Caco-2 (cell line): ENCODE results near the gene EXT2. TPM values are rescaled to one million over a fixed set of nuclear protein-coding genes. Genes with fewer than 3 reads are reported as not detected.

ENCODE experiments used
- BruUV-seq: library from RNA; stranded (reverse); fragments of 400-500 nt; replicated peaks from 2 replicates; lab custom pipeline; 2021; lab: Mats Ljungman, UMichigan
- CTCF ChIA-PET: fragments of 300-600 bp; sonication (Branson Sonifier 250); formaldehyde crosslinking; loops from one replicate; lab custom pipeline; 2022; ENCODE audit warnings: antibody characterized with exemption; lab: Charles Lee
- POLR2A ChIA-PET: fragments of 300-600 bp; sonication (Branson Sonifier 250); formaldehyde crosslinking; loops from one replicate; lab custom pipeline; 2022; ENCODE audit warnings: antibody characterized with exemption; lab: Charles Lee
- DNase-seq, 2 experiments: peaks; one replicate each; pipeline versions ENCODE4 v3.0.0 to v3.0.0-alpha.2; 2020 to 2022
- H3K27me3 ChIP-seq: replicated peaks from 2 replicates; pipeline ENCODE4 v1.6.0; 2011; ENCODE audit warnings: low read length; ENCODE audit not compliant: control insufficient read depth, insufficient read depth
- H3K36me3 ChIP-seq: 2 replicates; pipeline ENCODE4 v1.5.1; 2011; ENCODE audit warnings: low read length; ENCODE audit not compliant: control insufficient read depth, insufficient read depth
- H3K4me1 ChIP-seq: fragments of 250-450 bp; sonication (Bioruptor Pico); 2 replicates; pipeline ENCODE4 v1.5.1; 2020; ENCODE audit warnings: mild to moderate bottlenecking
- H3K4me3 ChIP-seq: 2 replicates; pipeline ENCODE4 v1.5.1; 2011; ENCODE audit warnings: low read depth, mild to moderate bottlenecking, control low read depth, low read length
- H3K9me3 ChIP-seq: fragments of 250-450 bp; sonication (Bioruptor Pico); 2 replicates; pipeline ENCODE4 v1.5.1; 2020; ENCODE audit warnings: mild to moderate bottlenecking, moderate library complexity
- H3K27ac Mint-ChIP-seq: one replicate; pipeline ENCODE4 v1.8.0; 2022; ENCODE audit warnings: mixed read lengths; ENCODE audit not compliant: unreplicated experiment
- H3K27me3 Mint-ChIP-seq: one replicate; pipeline ENCODE4 v1.8.0; 2022; ENCODE audit warnings: mixed read lengths; ENCODE audit not compliant: insufficient read depth, unreplicated experiment
- H3K36me3 Mint-ChIP-seq: one replicate; pipeline ENCODE4 v1.8.0; 2022; ENCODE audit warnings: mild to moderate bottlenecking, mixed read lengths; ENCODE audit not compliant: insufficient read depth, unreplicated experiment
- H3K4me1 Mint-ChIP-seq: one replicate; pipeline ENCODE4 v1.8.0; 2022; ENCODE audit warnings: low read depth, mixed read lengths; ENCODE audit not compliant: unreplicated experiment
- H3K4me3 Mint-ChIP-seq: one replicate; pipeline ENCODE4 v1.8.0; 2022; ENCODE audit warnings: mild to moderate bottlenecking, moderate library complexity, mixed read lengths; ENCODE audit not compliant: unreplicated experiment
- H3K9me3 Mint-ChIP-seq: one replicate; pipeline ENCODE4 v1.8.0; 2022; ENCODE audit warnings: mixed read lengths; ENCODE audit not compliant: unreplicated experiment
- CTCF ChIP-seq, 2 experiments: fragments of 200-600 bp in 1 of 2; IDR thresholded peaks; 1 replicate in 1 of 2; 2 replicates in 1 of 2; pipeline versions ENCODE4 v1.5.1 to v1.8.0; 2011 to 2022; ENCODE audit warnings: antibody characterized with exemption in 1 of 2, control low read depth in 1 of 2, inconsistent platforms in 1 of 2, low read depth in 1 of 2, low read length in 1 of 2, mild to moderate bottlenecking in 1 of 2, moderate library complexity in 1 of 2; ENCODE audit not compliant: insufficient read depth in 1 of 2, severe bottlenecking in 1 of 2, unreplicated experiment in 1 of 2
- intact Hi-C: fragments of 100-400 bp; cut with micrococcal nuclease; formaldehyde crosslinking; loops from one replicate; pipeline ENCODE4 v1.10.0; 2022; ENCODE audit not compliant: unreplicated experiment
- total RNA-seq: library from RNA; stranded (reverse); gene quantifications from 2 replicates; pipeline ENCODE4 v1.2.3, GENCODE V29; 2022

Gene EXT2
- total RNA-seq, 1 experiment from 2014 or later = 83.3 TPM

DNA sequence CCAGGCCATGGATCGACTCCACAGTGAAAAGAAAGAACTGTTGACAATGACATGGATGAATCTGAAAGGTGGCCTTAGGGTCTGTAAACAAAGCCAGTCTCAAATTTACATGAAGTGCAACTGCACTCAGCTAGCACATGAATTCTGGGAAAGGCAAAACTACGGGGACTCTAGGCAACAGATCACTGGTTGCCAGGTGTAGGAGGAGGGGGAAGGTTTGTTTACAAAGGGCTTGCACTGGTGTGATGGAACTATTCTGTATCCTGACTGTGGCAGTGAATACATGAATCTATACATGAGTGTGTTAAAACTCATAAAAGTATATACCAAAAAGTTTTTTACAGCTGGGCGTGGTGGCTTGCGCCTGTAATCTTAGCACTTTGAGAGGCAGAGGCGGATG lies 187.1 kb downstream of the EXT2 start:
- no peaks in the 10 kb centered on the region for H3K9me3 ChIP-seq
- no peaks in the 10 kb centered on the region for H3K27me3 Mint-ChIP-seq
- BruUV-seq = no TSS peak
- peaks cover 9% of the 10 kb centered on the region for H3K9me3 Mint-ChIP-seq
- peaks cover 18% of the 10 kb centered on the region for H3K4me1 ChIP-seq
- TF ChIP-seq CTCF (IDR thresholded peaks at IDR 0.05; ENCODE audit: insufficient read depth in 1 of 2, low read depth in 1 of 2, low read length in 1 of 2, severe bottlenecking in 1 of 2, unreplicated experiment in 1 of 2) = no peak
- intact Hi-C loops = loop anchor here (5.0 kb wide), 1 partner anchor 40 kb away; no protein-coding TSS in a partner anchor
- peaks cover 17% of the 10 kb centered on the region for H3K4me1 Mint-ChIP-seq
- no peak for DNase-seq
- H3K4me3 ChIP-seq = no peak overlapping the region
- H3K36me3 Mint-ChIP-seq = no peaks in the 10 kb centered on the region
- H3K27ac Mint-ChIP-seq = no peak overlapping the region
- H3K27me3 ChIP-seq = no peaks in the 10 kb centered on the region
- H3K4me3 Mint-ChIP-seq = no peak overlapping the region
- ChIA-PET CTCF (no interaction called here), POLR2A (no interaction called here)
- no peaks in the 10 kb centered on the region for H3K36me3 ChIP-seq

DNA sequence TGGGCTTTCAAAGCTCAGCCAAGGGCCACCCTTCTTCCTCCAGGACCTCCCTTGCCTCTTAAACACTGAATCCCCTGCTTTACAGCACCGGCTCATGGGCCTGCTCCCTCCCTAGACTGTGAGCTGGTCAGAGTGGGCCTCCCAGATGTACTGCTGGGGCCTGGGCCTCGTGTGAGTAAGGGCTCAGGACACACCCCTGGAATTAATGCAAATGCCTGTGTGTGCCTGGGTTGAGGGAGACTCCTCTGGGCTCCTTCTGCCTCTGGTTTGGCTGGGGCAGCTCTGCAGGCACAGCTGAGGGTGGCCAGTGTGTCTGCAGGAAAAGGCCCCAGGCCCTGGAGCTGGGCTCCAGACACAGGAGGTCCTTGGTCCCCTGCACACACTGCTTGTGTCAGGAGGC lies 190.3 kb downstream of the EXT2 start:
- Histone ChIP-seq H3K36me3 (no peaks in the 10 kb centered on the region), H3K27me3 (no peaks in the 10 kb centered on the region), H3K4me3 (no peak overlapping the region), H3K9me3 (no peaks in the 10 kb centered on the region), H3K4me1 (peaks cover 18% of the 10 kb centered on the region)
- no peaks in the 10 kb centered on the region for H3K36me3 Mint-ChIP-seq
- no peak for TF ChIP-seq CTCF (IDR thresholded peaks at IDR 0.05; ENCODE audit: insufficient read depth in 1 of 2, low read depth in 1 of 2, low read length in 1 of 2, severe bottlenecking in 1 of 2, unreplicated experiment in 1 of 2)
- peaks cover 17% of the 10 kb centered on the region for H3K4me1 Mint-ChIP-seq
- intact Hi-C loops = loop anchor here (1.0 kb wide), 1 partner anchor 253 kb away; no protein-coding TSS in a partner anchor
- H3K4me3 Mint-ChIP-seq = no peak overlapping the region
- peaks cover 7% of the 10 kb centered on the region for H3K9me3 Mint-ChIP-seq
- DNase-seq = peak; percentile 17 to 50
- no TSS peak for BruUV-seq
- H3K27me3 Mint-ChIP-seq = no peaks in the 10 kb centered on the region
- CTCF ChIA-PET = interaction anchor here (0.6 to 1.6 kb wide), 8 partner anchors 17 to 176 kb away, joined by 3 to 9 read pairs (median 4); no protein-coding TSS in a partner anchor
- POLR2A ChIA-PET = interaction anchor here (0.8 kb wide), 1 partner anchor 59 kb away, joined by 5 read pairs; no protein-coding TSS in a partner anchor
- peak overlapping the region; percentile 73 for H3K27ac Mint-ChIP-seq

GRCh38 chr11:44286268-44286880 lies 190.9 kb downstream of the EXT2 start:
- intact Hi-C loops = loop anchor here (1.0 kb wide), 1 partner anchor 252 kb away; no protein-coding TSS in a partner anchor
- peak; percentile 56 for DNase-seq
- BruUV-seq = no TSS peak
- Mint-ChIP-seq H3K4me1 (peaks cover 17% of the 10 kb centered on the region), H3K4me3 (no peak overlapping the region), H3K36me3 (no peaks in the 10 kb centered on the region), H3K9me3 (peaks cover under 1% of the 10 kb centered on the region), H3K27ac (peak overlapping the region; percentile 73), H3K27me3 (no peaks in the 10 kb centered on the region)
- Histone ChIP-seq H3K4me3 (no peak overlapping the region), H3K4me1 (peaks cover 18% of the 10 kb centered on the region), H3K9me3 (no peaks in the 10 kb centered on the region), H3K27me3 (no peaks in the 10 kb centered on the region), H3K36me3 (no peaks in the 10 kb centered on the region)
- peak; percentile 92 to 93 for TF ChIP-seq CTCF (IDR thresholded peaks at IDR 0.05; ENCODE audit: insufficient read depth in 1 of 2, low read depth in 1 of 2, low read length in 1 of 2, severe bottlenecking in 1 of 2, unreplicated experiment in 1 of 2)
- POLR2A ChIA-PET = interaction anchor here (0.8 kb wide), 1 partner anchor 60 kb away, joined by 5 read pairs; no protein-coding TSS in a partner anchor
- CTCF ChIA-PET = interaction anchor here (0.6 to 1.6 kb wide), 8 partner anchors 21 to 231 kb away, joined by 3 to 9 read pairs (median 4); no protein-coding TSS in a partner anchor
